Measurements from ENCODE around the gene EXOC2.
"Not testable (repeated sequence)": the region's sequence is repeated elsewhere in the genome, so short reads cannot be mapped to it uniquely, and the experiment has no call there.

EXOC2 gene

DNA sequence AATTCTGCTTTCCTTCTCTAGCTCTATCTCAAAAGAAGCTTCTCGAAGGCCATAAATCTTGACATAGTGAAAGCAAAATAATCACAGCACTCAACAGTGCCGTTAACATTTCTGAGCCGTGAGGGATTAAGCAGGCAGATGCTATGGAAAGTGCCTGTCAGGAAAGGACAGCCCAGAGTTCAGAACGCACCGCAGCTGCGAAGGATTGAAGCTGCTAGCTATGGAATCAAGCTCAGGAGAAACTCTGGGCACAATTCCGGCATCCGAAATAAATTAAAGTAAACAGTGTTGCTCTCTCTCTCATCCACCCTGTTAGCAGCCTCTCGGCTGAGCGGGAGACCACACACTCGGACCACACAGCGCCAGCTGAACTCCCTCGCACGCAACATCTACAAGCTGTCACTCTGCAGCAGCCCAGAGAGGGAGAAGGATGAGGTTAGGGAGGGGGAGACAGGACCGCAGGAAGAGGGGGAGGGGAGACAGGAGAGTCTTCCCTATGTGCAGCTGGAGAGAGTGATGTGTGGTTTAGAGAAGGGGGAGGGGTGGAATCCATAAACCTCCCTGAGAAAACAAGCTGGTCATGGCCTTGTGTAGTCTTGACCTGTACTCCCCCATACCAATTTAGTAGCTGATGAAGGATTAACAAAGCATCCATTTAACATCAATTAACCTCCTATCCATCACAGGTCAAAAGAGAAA is 9.0 kb downstream of the EXOC2 start:
- no peak for DNase-seq (ENCODE audit: low read depth in 2 of 3, low spot score in 2 of 3)

DNA sequence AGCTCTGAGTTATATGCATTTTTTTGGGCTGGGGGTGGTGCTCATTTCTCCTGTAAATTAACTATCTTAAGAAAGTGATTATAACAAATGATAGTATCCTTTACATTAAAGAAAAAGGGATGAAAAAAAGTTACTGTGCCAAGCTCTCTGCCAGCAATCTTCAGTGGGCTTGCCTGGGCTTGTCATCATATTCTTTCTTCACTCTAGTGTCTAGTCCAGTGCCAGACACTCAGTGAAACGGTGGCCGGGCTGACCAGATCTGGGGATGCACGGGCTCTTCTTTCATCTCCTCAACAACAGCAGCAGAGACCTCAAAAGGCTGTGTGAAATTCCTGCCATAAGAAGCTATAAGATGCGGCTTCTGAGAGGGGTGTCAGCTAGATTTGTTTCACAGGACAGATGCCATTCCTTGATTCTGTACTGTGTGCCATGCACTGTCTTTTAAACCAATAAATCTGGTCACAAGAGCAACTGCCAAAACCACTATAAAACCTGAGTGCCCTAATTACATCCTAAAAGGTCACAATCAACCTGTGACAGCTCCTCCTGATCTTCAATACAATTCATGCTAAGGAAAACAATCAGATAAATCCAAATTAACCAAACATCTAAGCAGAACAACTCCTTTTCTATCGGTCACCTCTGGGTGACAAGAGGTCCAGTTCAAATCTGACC is 12.1 kb downstream of the EXOC2 start:
- no peak for DNase-seq (ENCODE audit: low read depth in 2 of 3, low spot score in 2 of 3)

DNA sequence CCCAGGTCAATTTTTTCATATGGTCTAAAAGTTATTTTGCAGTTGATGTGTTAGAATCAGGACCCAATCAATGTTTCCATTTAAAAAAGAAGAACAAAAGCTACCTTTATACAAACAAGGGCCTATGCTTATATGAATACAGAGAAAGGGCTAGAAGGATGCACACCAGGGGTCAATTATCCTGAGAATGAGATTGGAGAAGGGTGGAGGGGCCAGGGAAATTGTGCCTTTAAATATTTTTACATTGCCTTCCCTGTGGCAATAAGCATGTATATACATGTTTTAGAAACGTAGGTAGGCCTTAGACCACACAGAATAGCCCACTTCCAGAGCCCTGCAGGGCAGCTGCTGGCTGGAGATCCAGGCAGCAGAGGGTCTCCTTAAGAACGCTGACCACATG is 12.7 kb downstream of the EXOC2 start:
- no peak for DNase-seq (ENCODE audit: low read depth in 2 of 3, low spot score in 2 of 3)

DNA sequence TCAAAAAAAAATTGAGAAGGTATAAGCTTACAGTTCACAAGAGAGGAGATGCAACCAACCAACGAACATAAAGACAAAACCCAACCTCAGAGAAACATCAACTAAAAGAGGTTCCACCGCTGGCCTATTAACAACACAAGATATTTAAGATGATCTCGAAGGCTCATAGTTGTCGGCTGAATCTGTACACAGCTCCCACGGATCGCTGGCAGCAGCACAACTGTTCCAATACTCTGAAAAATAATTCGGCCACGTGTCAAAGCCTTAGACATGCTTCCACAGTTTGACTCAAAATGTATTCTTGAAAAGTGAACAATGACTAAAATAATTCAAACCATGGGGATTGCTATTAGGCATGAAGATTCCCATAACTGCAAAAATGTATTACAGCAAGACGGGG is 13.7 kb downstream of the EXOC2 start:
- no peak for DNase-seq (ENCODE audit: low read depth in 2 of 3, low spot score in 2 of 3)

DNA sequence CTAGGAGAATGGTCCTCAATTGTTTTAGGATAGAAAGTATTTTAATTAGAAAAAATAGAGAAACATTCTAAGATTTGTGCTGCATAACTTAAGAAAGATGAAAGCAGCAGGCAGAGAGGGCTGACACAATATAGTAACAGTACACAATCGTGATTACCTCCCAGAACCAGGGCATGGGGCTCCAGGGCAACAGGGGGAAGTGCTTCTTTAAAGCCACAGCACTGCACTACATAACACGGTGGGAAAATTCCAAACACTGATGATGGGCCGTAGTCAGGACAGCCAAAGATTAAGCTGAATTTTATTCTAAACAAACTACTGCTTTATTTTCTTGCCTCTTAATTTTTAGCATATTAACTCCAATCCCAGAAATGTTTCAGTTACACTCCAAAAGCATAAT is 14.4 kb downstream of the EXOC2 start:
- no peak for DNase-seq (ENCODE audit: low read depth in 2 of 3, low spot score in 2 of 3)

GRCh38 chr6:677919-678318 is 15.0 kb downstream of the EXOC2 start:
- no peak for DNase-seq (ENCODE audit: low read depth in 2 of 3, low spot score in 2 of 3)

DNA sequence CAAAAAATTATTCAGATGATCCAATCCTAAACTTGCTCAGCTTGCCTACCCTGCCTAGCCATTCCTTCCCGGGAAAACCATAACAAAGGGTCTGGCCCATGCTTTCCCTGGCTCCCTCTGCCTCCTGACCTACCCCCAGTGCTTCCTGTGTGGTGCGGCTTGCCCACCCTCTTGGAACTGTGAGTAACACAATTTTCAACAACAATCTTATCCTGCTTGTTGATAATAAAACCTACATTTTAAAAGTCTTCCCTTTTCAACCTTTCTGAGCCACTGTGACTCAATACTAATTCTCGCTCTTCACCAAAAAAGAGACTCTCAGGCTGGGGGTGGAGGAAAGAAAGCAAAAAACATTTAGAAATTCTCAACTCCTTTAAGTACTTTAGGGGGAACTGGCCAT is 18.0 kb downstream of the EXOC2 start:
- DNase-seq (ENCODE audit: low read depth in 2 of 3, low spot score in 2 of 3): no peak

GRCh38 chr6:674406-674805 is 18.5 kb downstream of the EXOC2 start:
- DNase-seq (ENCODE audit: low read depth in 2 of 3, low spot score in 2 of 3): no peak

DNA sequence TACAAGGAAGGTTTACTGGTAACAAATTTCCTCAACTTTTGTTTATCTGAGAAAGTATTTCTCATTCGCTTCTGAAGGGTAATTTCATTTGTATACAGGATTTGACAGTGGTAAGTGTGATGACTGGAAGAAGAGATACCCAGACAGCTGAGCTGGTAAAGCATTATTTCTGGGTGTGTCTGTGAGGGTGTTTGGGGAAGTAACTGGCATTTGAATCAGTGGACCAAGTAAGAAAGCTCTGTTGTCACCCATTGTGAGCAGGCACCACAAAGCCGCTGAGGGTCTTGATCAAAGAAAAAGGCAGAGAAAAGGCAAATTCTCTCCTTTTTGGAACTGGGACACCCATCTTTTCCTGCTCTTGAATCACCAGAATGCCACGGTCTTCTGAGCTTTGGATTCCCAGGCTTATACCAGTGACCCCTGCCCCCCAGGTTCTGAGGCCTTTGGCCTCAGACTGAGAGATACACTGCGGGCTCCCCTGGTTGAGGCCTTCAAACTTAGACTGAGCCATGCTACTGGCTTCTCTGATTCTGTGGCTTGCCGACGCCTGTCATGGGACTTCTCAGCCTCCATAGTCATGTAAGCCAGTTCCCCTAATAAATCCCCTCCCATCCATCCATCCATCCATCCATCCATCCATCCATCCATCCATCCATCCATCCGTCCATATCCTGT is 25.5 kb downstream of the EXOC2 start:
- DNase-seq (ENCODE audit: low read depth in 2 of 3, low spot score in 2 of 3): no peak

DNA sequence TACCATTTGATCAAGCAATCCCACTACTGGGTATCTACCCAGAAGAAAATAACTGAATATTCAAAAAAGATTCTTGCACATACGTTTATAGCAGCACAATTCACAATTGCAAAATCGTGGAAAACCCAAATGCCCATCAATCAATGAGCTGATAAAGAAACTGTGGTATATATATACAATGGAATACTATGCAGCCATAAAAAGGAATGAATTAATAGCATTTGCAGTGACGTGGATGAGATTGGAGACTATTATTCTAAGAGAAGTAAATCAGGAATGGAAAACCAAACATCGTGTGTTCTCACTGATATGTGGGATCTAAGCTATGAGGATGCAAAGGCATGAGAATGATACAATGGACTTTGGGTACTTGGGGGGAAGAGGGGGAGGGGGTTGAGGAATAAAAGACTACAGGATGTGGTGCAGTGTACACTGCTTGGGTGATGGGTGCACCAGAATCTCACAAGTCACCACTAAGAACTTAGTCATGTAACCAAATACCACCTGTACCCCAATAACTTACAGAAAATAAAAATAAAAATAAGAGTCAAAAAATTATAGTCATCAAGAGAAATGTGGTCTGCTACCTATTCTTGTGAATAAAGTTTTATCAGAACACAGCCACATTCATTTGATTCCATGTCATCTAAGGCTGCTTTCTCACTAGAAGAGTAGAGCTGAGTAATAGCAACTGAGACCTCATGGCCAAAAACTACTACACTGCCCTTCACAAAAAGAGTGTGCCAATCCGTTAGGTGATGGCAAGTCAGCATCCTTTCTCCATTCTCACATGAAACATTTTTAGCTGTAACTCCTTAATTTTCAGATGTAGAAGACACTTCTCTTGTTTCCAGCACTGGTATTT is 27.3 kb downstream of the EXOC2 start:
- no peak for DNase-seq (ENCODE audit: low read depth in 2 of 3, low spot score in 2 of 3)

DNA sequence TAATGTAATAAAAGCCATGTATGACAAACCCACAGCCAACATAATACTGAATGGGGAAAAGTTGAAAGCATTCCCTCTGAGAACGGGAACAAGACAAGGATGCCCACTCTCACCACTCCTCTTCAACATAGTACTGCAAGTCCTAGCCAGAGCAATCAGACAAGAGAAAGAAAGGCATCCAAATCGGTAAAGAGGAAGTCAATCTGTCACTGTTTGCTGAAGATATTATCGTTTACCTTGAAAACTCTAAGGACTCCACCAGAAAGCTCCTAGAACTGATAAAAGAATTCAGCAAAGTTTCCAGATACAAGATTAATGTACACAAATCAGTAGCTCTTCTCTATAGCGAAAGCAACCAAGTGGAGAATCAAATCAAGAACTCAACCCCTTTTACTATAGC is 29.2 kb downstream of the EXOC2 start:
- not testable (repeated sequence) for DNase-seq (ENCODE audit: low read depth in 2 of 3, low spot score in 2 of 3)

DNA sequence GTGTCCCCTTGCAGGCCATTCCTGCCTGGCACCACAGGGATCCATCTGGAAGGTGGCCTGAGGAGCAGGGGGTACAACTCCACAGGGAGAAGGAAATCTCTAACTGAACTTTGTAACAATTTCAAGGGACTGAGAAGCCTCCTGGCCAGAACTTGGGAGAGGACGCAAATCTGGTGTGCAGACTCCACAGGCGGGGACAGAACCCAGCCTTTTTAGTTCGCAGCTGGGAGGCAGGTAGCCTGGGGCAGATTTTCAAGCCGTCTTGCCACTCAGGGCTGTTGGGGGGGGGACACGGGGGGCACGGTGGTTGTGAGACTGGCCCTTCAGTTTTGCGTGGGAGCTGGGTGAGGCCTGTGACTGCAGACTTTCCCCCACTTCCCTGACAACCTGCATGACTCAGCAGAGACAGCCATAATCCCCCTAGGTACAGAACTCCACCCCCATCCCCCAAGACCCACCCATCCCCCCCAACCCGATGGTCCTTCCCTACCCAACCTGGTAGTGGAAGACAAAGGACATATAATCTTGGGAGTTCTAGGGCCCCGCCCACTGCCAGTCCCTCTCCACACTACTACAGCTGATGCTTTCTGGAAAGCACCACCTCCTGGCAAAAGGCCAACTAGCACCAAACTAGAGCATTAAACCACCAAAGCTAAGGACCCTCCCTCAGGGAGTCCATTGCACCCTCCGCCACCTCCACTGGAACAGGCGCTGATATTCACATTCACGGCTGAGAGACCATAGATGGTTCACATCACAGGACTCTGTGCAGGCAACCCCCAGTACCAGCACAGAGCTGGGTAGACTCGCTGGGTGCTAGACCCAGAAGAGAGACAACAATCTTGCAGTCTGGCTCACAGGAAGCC is 33.0 kb downstream of the EXOC2 start:
- no peak for DNase-seq (ENCODE audit: low read depth in 2 of 3, low spot score in 2 of 3)

DNA sequence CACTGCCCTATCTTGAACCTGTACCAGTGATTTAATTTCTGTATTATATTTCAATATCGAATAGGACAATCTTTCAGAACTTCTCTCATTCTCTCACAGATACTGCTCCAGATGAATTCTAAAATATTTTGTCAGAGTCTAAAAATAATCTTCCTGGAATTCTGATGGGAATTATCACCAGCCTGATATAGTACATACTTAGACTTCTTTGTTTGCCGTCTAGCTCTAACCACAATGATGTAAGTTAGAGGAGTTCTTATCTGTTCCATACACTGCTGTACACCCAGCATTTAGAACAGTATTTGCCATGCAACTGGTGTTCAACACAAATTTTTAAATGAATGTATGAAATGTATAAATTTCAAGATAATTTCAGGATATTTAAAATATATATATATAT is 34.7 kb downstream of the EXOC2 start:
- DNase-seq (ENCODE audit: low read depth in 2 of 3, low spot score in 2 of 3): no peak

DNA sequence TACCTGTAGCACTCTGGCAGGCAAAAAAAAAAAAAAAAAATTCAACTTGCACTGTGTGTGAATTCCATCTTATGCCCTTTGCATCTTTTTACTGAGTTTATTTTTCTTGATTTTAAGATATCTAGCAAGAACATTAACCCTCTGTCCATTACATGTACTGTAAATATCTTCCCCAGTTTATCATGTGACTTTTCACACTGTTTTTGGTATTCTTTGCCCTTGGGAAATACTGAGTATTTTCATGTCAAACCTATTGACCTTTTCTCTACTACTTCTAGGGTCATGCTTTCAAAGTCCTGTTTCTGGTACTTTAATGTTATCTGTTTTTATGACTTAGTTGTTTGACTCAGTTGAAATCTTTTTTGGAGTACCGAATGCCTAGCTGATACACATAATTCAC is 35.2 kb downstream of the EXOC2 start:
- DNase-seq (ENCODE audit: low read depth in 2 of 3, low spot score in 2 of 3): no peak

- DNase-seq (ENCODE audit: low read depth in 2 of 3, low spot score in 2 of 3): no peak
These were observed 36.3 kb downstream of the EXOC2 start, which contains the start of gene HUS1B for GRCh38 chr6:656460-657252. Gene HUS1B (minus strand): TSS chr6:657100. CDS start chr6:656944, 156 bp downstream.

GRCh38 chr6:654136-654535 is 38.8 kb downstream of the EXOC2 start:
- no peak for DNase-seq (ENCODE audit: low read depth in 2 of 3, low spot score in 2 of 3)

GRCh38 chr6:652865-653264 is 40.1 kb downstream of the EXOC2 start:
- DNase-seq (ENCODE audit: low read depth in 2 of 3, low spot score in 2 of 3): no peak

DNA sequence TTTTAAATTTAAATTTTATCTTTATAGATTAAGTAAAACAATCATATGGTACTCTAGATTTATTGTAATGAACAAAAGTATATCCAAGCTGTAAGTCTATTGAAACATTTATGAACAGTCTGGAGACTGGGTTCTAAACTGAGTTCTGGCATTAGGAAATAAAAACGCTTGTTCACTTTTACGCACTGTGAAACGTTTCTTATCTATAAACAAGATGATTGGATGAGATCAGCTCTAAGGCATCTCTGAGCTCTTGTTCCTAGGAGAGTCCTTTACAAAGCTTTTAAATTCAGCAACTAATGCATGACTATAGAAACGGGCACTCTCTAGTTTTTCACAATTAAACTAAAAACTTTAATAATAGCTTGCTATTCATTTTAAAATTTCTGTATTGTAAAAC is 42.8 kb downstream of the EXOC2 start:
- DNase-seq (ENCODE audit: low read depth in 2 of 3, low spot score in 2 of 3): no peak

- DNase-seq (ENCODE audit: low read depth in 2 of 3, low spot score in 2 of 3): no peak
These were observed 50.1 kb downstream of the EXOC2 start for GRCh38 chr6:642805-643204.
